ENCODE measurements around the gene CFH. TPM values are rescaled to one million over a fixed set of nuclear protein-coding genes. Genes with fewer than 3 reads are reported as not detected.
"Not testable (repeated sequence)": the region's sequence is repeated elsewhere in the genome, so short reads cannot be mapped to it uniquely, and the experiment has no call there.

The CFH gene
- polyA plus RNA-seq, 3 donors: 6.4 to 37.7 (median 31.3) TPM

DNA sequence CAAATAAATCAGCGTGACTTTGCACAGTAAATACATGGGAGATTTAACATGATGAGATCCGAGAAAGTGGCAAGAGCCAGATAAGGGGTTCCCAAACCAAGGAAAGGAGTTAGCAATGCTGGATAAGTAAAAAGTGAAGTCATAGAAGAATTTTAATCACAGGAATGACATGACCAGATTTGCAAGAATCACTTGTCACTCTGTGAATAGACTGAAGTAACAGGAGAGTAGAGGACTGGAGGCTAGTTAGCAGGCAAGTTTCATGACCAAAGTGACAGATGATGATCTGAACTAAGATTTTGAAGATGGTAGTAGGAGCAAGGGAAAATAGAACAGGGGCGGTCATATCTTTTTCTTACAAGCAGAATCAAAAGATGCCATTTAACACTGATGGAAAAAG is 8.4 kb downstream of the CFH start:
- WGBS, 3 donors: 71 to 83% (median 81%) methylated on average over 3 of the region's 3 CpGs
- no peak overlapping the region for H3K27ac ChIP-seq (ENCODE audit: low read depth, low read length)

DNA sequence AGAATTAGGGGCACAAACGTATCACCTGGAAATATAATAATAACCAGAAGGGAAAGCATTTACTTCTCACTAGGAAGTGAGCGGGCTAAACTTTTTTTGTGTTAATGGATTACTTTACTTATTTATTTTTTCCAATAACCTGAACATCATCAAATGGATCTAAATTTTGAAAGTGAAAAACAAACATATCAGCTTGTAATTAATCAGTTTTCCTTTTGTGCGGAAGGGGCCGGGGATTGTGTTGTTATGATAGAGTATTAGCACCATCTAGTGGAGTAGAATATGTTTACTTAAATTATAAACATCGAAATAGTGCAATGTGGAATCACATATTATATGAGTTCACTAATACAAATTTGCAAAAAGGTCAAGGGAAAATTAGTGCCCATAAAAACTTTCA is 9.0 kb downstream of the CFH start:
- 10 to 12% (median 11%) methylated on average over 5 of the region's 5 CpGs for WGBS, 3 donors
- H3K27ac ChIP-seq (ENCODE audit: low read depth, low read length): no peak overlapping the region

DNA sequence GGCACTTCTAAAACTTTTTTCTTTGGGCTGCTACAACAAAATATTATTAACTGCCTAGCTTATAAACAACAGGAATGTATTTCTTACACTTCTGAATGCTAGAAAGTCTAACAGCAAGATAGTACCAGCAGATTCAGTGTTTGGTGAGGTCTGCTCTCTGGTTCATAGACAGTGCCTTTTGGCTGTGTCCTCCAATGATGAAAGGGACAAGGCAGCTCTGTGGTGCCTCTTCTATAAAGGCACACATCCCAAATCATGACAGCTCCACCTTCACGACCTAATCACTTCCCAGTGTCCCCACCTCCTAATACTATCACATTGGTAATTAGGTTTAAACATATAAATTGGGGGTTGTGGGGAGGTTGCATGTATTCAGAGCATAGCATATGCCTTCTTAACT is 9.5 kb downstream of the CFH start:
- WGBS, 3 donors: 5 to 15% (median 14%) methylated on average over 1 of the region's 1 CpG
- no peak overlapping the region for H3K27ac ChIP-seq (ENCODE audit: low read depth, low read length)

- WGBS, 3 donors: 61 to 89% (median 81%) methylated on average over 1 of the region's 1 CpG
- H3K27ac ChIP-seq (ENCODE audit: low read depth, low read length): no peak overlapping the region
Observed at GRCh38 chr1:196667131-196667530, 15.3 kb downstream of the CFH start.

- no peak overlapping the region for H3K27ac ChIP-seq (ENCODE audit: low read depth, low read length)
- 59 to 85% (median 72%) methylated on average over 2 of the region's 2 CpGs for WGBS, 3 donors
Observed at GRCh38 chr1:196669051-196669450, 17.2 kb downstream of the CFH start.

DNA sequence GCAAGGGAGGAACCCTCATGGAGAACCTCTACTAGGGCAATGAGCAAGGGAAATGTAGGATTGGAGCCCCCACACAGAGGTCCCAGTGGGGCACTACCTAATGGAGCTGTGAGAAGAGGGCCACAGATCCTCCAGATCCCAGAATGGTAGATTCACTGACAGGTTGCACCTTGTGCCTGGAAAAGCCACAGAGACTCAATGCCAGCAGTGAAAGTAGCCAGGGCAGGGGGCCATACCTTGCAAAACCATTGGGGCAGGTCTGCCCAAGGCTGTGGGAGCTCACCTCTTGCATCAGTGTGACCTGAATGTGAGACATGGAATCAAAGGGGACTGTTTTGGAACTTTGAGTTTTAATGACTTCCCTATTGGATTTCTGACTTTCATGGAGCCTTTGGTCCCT is 17.9 kb downstream of the CFH start:
- H3K27ac ChIP-seq (ENCODE audit: low read depth, low read length): no peak overlapping the region

DNA sequence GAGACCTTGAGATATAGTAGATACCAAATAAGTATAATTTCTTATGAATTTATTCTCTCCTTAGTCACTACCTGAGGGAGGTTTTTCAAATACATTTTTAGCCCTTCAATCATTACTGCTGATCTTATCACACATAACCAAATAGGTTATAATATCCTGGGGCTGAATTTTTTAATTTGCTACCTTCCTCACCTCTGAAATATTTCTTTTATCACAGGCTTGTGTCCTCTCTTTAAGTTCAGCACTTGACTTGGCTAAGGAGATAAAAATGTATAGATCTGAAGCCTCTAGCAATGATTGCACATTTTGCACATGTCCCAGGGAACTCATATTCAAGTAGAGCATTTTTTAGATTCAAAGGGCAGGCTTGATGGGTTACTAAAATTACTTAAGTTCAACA is 23.1 kb downstream of the CFH start:
- no peak overlapping the region for H3K27ac ChIP-seq (ENCODE audit: low read depth, low read length)

GRCh38 chr1:196677781-196678509 is 26.1 kb downstream of the CFH start:
- no peak overlapping the region for H3K27ac ChIP-seq (ENCODE audit: low read depth, low read length)
- 50 to 70% (median 68%) methylated on average over 2 of the region's 2 CpGs for WGBS, 3 donors

DNA sequence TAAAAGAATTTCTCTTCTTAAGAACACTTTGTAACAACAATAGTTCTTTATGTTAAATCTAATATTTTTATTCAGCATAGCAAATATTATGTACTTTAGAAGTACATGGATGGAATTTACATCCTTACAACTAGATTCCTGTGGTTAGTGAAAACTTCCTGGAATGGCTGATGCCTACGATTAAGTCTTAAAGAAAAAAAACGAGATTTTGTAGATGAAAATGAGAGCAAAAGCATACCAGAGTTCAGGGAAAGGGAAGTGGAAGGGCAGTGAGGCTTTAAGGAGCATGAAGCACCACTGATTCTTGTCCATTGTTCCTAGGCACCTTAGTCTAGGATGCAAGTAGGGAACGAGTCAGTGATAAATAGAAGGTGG is 26.7 kb downstream of the CFH start:
- H3K27ac ChIP-seq (ENCODE audit: low read depth, low read length): no peak overlapping the region
- 34 to 53% (median 46%) methylated on average over 3 of the region's 3 CpGs for WGBS, 3 donors

GRCh38 chr1:196680107-196680506 is 28.3 kb downstream of the CFH start:
- WGBS, 3 donors: 62 to 77% (median 73%) methylated on average over 2 of the region's 2 CpGs
- H3K27ac ChIP-seq (ENCODE audit: low read depth, low read length): no peak overlapping the region

DNA sequence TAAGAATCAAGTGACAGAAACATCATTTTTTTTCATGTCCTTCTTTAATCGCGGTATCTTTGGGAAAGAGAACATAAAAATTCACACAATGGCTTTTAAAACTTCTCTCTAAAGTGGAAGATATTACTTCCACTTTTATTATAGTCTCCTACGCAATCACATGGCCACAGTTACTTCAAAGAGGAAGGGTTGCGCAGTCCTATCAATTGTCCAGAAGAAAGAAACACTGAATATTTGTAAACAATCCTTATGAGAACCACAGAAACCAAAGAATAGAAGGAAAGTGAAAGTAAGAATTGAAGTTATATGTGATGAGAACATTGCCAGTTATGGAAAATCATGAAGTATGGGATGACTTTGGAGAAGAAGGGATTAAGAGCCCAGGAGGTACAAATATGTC is 32.6 kb downstream of the CFH start:
- no peak overlapping the region for H3K27ac ChIP-seq (ENCODE audit: low read depth, low read length)
- WGBS, 3 donors: 72 to 81% (median 81%) methylated on average over 4 of the region's 4 CpGs

- H3K27ac ChIP-seq (ENCODE audit: low read depth, low read length): no peak overlapping the region
- WGBS, 3 donors: 89 to 94% (median 89%) methylated on average over 1 of the region's 1 CpG
Observed at GRCh38 chr1:196685506-196685905, 33.7 kb downstream of the CFH start.

DNA sequence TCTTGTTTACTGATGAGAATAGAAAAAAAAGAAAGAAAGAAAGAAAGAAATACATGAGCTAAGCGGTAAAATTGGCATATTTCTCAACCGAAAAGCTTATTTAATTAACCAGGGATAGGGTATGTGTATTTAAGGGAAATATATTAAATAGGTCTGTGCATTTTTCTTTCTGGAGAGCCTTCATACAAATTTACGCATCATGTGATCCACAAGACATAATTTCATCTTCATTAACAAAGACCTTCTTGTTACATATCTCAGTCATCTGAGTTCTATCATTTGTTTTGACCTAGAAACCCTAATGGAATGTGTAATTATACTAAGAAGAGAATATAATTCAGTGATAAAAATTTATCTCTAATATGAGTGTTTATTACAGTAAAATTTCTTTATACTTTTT is 37.2 kb downstream of the CFH start:
- H3K27ac ChIP-seq (ENCODE audit: low read depth, low read length): no peak overlapping the region
- 91 to 98% (median 96%) methylated on average over 3 of the region's 3 CpGs for WGBS, 3 donors

GRCh38 chr1:196690582-196690981 is 38.7 kb downstream of the CFH start:
- 67 to 85% (median 79%) methylated on average over 5 of the region's 5 CpGs for WGBS, 3 donors
- H3K27ac ChIP-seq (ENCODE audit: low read depth, low read length): no peak overlapping the region

DNA sequence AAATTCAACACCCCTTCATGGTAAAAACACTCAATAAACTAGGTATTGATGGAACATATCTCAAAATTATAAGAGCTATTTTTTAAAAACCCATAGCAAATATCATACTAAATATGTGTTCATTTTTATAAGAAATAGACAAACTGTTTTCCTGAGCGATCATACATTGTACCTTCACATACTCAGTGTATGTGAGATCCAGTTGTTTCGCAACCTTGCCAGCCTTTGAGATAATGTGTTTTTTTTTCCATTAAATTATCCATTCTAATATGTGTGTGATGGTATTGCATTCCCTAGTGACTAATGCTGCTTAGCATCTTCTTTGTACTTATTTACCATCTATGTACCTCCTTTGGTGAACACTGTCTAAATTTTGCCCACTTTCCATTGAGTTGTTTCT is 47.1 kb downstream of the CFH start:
- no peak overlapping the region for H3K27ac ChIP-seq (ENCODE audit: low read depth, low read length)
- WGBS, 3 donors: 95 to 98% (median 96%) methylated on average over 2 of the region's 2 CpGs

DNA sequence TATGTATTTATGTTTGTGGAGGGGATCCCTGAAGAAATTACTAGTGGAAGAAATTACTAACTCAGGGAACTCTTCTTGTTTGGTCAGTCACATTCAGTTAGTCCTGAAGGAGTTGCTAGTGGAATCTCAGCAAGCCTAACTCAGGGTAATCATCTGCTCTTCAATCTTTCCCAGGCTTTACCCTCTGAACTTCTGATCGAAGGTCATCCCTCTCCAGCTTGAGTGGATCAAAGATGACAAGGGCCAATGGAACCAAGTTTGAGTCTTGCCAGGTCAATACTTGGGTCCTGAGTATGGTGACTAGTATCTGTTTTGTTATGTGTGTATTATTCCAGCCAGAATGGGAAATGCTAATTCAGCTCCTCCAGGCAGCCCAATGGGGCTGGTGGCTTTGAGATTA is 49.3 kb downstream of the CFH start:
- WGBS, 3 donors: 67 to 81% (median 79%) methylated on average over 1 of the region's 1 CpG

GRCh38 chr1:196709892-196710291 is 58.0 kb downstream of the CFH start:
- not testable (repeated sequence) for H3K27ac ChIP-seq (ENCODE audit: low read depth, low read length)
- 75 to 87% (median 86%) methylated on average over 2 of the region's 2 CpGs for whole genome bisulfite sequencing, 3 donors

More for the DNA sequence above, 49.3 kb downstream of the CFH start:
- H3K27ac ChIP-seq (ENCODE audit: low read depth, low read length): no peak overlapping the region

DNA sequence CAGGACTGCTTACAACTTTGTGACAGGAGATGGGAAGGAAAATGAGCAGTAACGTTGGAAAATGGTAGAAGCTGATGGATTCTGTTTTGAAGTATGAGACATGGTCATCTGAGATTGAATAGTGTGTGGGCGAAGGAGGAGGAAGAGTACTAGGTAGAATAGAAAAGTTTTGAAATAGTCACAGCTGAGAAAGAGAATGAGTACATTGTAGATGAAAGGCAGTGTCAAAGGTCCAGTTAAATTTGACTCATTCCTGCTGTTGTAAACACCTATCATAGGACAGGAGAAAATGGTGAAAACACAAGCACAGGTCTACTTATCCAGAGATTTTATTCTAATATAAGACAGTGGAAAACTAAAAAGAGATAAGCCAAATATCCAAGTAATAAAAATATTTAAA is 66.0 kb downstream of the CFH start:
- WGBS, 3 donors: 48 to 82% (median 78%) methylated on average over 2 of the region's 2 CpGs
- H3K27ac ChIP-seq (ENCODE audit: low read depth, low read length): no peak overlapping the region

- H3K27ac ChIP-seq (ENCODE audit: low read depth, low read length): no peak overlapping the region
- WGBS, 3 donors: 70 to 89% (median 88%) methylated on average over 14 of the region's 14 CpGs
Observed at GRCh38 chr1:196723325-196724185, 71.7 kb downstream of the CFH start.

DNA sequence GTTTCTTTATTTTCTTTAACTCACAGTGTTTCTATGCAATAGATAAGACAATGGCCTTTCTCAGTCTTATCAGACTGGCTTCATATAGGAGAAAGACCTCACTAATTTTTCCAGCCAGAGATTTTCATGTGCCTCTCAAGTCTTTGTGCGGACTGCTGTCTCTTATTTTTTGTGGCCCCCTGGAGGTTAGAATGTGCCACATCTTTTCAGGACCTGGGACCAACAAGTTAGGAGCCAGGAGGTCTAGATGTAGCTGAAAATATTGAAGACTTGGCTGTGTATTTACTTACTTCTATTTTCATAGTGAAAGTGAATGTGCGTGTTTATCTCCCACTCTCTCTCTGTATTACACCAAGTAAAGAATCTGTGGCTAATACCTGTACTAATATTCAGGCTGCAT is 80.7 kb downstream of the CFH start:
- 91 to 95% (median 93%) methylated on average over 2 of the region's 2 CpGs for WGBS, 3 donors
- H3K27ac ChIP-seq (ENCODE audit: low read depth, low read length): no peak overlapping the region

Measured in adipose tissue (tissue), 3 donors.